ENCODE data around the gene PODN.

DNA sequence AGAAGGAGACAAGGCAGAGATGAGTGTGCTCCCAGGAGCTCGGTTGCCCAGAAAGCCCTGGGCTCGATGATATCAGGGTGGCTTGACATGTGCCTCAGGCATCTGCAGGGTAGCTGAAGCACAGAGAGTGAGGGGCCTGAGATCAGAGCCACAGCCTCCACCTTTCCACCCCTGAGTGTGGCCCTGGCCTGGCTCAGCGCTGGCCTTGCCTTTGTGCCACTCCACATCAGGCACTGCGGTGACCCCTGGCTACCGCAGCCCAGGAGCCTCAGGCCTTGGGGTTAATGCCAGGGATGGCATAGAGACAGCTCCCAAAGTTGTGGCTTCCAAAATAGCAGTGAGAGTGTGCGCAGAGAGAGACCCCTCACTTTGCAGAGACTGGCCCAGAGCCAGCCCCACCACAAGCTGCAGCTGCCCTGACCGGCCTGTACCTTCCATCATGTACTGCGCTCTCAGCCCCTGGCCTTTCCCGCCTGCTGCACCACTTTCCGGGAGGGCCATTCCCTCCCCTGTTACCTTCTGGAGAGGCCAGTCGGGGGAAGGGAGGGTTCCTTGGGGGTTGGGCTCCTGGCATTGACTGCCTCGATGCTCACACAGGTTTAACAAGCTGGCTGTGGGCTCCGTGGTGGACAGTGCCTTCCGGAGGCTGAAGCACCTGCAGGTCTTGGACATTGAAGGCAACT lies 19.5 kb downstream of the PODN start:
- TF ChIP-seq, protein P1, sequence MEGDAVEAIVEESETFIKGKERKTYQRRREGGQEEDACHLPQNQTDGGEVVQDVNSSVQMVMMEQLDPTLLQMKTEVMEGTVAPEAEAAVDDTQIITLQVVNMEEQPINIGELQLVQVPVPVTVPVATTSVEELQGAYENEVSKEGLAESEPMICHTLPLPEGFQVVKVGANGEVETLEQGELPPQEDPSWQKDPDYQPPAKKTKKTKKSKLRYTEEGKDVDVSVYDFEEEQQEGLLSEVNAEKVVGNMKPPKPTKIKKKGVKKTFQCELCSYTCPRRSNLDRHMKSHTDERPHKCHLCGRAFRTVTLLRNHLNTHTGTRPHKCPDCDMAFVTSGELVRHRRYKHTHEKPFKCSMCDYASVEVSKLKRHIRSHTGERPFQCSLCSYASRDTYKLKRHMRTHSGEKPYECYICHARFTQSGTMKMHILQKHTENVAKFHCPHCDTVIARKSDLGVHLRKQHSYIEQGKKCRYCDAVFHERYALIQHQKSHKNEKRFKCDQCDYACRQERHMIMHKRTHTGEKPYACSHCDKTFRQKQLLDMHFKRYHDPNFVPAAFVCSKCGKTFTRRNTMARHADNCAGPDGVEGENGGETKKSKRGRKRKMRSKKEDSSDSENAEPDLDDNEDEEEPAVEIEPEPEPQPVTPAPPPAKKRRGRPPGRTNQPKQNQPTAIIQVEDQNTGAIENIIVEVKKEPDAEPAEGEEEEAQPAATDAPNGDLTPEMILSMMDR (IDR thresholded peaks at IDR 0.05), result no peak
- no peak for TF ChIP-seq POLR2A (IDR thresholded peaks at IDR 0.05)

Data from esophagus squamous epithelium (tissue), 4 donors.